ENCODE results near the gene ASIP. TPM values are rescaled to one million over a fixed set of nuclear protein-coding genes. Genes with fewer than 3 reads are reported as not detected.

Gene ASIP
- total and polyA plus RNA-seq, 2 of the 4 experiments (the other 2 are of a cell fraction): not detected

DNA sequence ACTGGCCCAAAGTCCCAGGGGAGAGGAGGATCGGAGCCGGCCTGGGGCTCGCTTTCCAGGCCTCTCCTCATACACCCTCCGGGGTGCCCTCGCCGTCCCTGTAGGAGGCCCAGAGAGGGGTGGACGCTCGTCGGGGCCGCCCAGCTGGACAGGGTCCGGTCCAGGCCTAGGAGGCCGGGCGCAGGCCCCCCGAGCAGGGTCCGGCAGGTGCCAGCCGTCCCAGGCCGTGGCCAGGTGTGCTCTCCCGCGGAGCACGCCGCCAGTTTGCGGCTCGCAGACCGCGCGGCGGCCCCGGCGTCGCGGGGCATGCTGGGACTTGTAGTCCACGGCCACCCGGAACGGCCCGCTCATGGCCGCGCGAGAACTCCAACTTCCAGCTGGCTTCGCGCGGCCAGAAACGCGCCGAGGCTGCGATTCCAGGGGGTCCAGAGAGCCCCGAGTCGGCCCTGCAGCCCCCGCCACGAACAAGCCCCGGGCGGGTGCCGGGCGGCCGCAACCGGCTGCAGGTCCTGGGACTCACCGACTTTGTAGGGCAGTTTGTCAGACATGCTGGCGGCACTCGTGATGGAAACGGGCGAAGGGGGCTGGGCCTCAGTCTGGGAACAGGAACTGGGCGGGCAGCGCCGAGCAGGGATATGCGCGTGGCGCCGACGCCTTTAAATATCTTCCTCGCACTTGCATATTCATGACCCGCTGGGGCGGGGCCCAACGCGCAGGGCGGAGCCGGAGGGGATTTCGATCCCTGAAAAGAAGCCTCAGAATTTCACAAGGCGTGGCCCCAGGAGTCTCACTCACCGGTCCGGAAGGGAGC lies 61.7 kb downstream of the ASIP start, which contains the start of gene AHCY:
TSS of gene AHCY (minus strand) at position 633 of the 811 bp plus-strand sequence. CDS start at position 548, 85 bp downstream.
- peaks cover 9% of the 10 kb centered on the region for H3K9me1 ChIP-seq (ENCODE audit: insufficient read depth, low read length)
- peak within 1 kb of the TSS; percentile 58 for H4K5ac ChIP-seq (ENCODE audit: low read depth, low read length)
- ChIA-PET POLR2A (ENCODE audit: unreplicated experiment) (interaction anchor here (0.6 kb wide), 1 partner anchor 12 kb away, joined by 3 read pairs; no protein-coding TSS in a partner anchor), CTCF (interaction anchor here (1.3 to 2.3 kb wide), 2 partner anchors 10 to 136 kb away, joined by 3 to 13 read pairs; no protein-coding TSS in a partner anchor)
- peak within 1 kb of the TSS; percentile 80 for H3K27ac ChIP-seq (ENCODE audit: insufficient read depth, low read length)
- peak within 1 kb of the TSS; percentile 48 for H4K91ac ChIP-seq (ENCODE audit: insufficient read depth, low read depth, low read length)
- peak within 1 kb of the TSS; percentile 94 for H3K14ac ChIP-seq (replicated peaks; ENCODE audit: low read depth, low read length)
- 1% methylated on average over 54 of the region's 79 CpGs; no CpG with 5 or more reads in 1 of the 2 experiments for WGBS, 2 experiments (ENCODE audit: extremely low coverage in 2 of 2, insufficient read length in 1 of 2)
- peak within 1 kb of the TSS; percentile 90 for H3K4me2 ChIP-seq (ENCODE audit: low read depth, low read length)
- peak within 1 kb of the TSS; percentile 83 for H2BK5ac ChIP-seq (ENCODE audit: low read depth, low read length, poor library complexity, severe bottlenecking)
- H3K27me3 ChIP-seq (ENCODE audit: control insufficient read depth, insufficient read depth, low read length): no peaks in the 10 kb centered on the region
- H4K20me1 ChIP-seq (ENCODE audit: insufficient read depth, low read length): no peaks in the 10 kb centered on the region
- DNase-seq: peak; percentile 95
- peak within 1 kb of the TSS; percentile 84 for H3K23ac ChIP-seq (ENCODE audit: low read depth, low read length)
- no peak within 1 kb of the TSS; the same call in 2 of the 3 replicates for H2BK15ac ChIP-seq (ENCODE audit: low read depth, low read length)
- H3K4me1 ChIP-seq (ENCODE audit: control insufficient read depth, insufficient read depth, low read length): peaks cover 9% of the 10 kb centered on the region
- peak within 1 kb of the TSS; percentile 74 for H3K4ac ChIP-seq (ENCODE audit: low read depth, low read length)
- H3K56ac ChIP-seq (ENCODE audit: extremely low read depth, insufficient read depth, low read length): peak within 1 kb of the TSS; percentile 81
- H2AK5ac ChIP-seq (ENCODE audit: low read depth, low read length): peak within 1 kb of the TSS; percentile 89
- peak within 1 kb of the TSS; percentile 91 for H2AK9ac ChIP-seq (replicated peaks; ENCODE audit: low read depth, low read length, poor library complexity)
- intact Hi-C loops (cut with micrococcal nuclease) (loop anchor here (2.0 kb wide), 1 partner anchor 112 kb away; no protein-coding TSS in a partner anchor), in situ Hi-C loops (cut with MboI; ENCODE audit: low sequenced_read_pairs) (loop anchor here (10.0 kb wide), 1 partner anchor 412 kb away; no protein-coding TSS in a partner anchor), dilution Hi-C loops (cut with HindIII; ENCODE audit: low sequenced_read_pairs, unreplicated experiment) (no loop called here)
- BruUV-seq (replicated peaks): no TSS peak
- H2BK20ac ChIP-seq (ENCODE audit: low read depth, low read length): no peak within 1 kb of the TSS
- H2BK120ac ChIP-seq (ENCODE audit: low read depth, low read length): peak within 1 kb of the TSS; percentile 44; the same call in 1 of the 2 replicates
- no peaks in the 10 kb centered on the region for H3K9me3 ChIP-seq (ENCODE audit: control insufficient read depth, insufficient read depth, low read length)
- H3K79me1 ChIP-seq (ENCODE audit: low read depth in 1 of 2, low read length in 2 of 2): peaks cover 25 to 37% of the 10 kb centered on the region in 2 experiments
- no peak within 1 kb of the TSS; the same call in 1 of the 2 replicates for H3K18ac ChIP-seq (ENCODE audit: low read depth, low read length)
- ATAC-seq (ENCODE audit: low read depth): peak; percentile 95
- peak within 1 kb of the TSS; percentile 94 to 96 for H4K8ac ChIP-seq (ENCODE audit: low read depth in 2 of 2, low read length in 2 of 2)
- H3K9ac ChIP-seq (ENCODE audit: low read depth, low read length): peak within 1 kb of the TSS; percentile 75
- peak within 1 kb of the TSS; percentile 76 for H3K4me3 ChIP-seq (ENCODE audit: insufficient read depth, low read depth, low read length)
- no peaks in the 10 kb centered on the region; the same call in 1 of the 2 replicates for H3K36me3 ChIP-seq (ENCODE audit: control insufficient read depth, insufficient read depth, low read length)
- H2AFZ ChIP-seq (replicated peaks; ENCODE audit: low read length, poor library complexity): peak within 1 kb of the TSS; percentile 94
- TF ChIP-seq, protein P1, sequence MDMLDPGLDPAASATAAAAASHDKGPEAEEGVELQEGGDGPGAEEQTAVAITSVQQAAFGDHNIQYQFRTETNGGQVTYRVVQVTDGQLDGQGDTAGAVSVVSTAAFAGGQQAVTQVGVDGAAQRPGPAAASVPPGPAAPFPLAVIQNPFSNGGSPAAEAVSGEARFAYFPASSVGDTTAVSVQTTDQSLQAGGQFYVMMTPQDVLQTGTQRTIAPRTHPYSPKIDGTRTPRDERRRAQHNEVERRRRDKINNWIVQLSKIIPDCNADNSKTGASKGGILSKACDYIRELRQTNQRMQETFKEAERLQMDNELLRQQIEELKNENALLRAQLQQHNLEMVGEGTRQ (IDR thresholded peaks at IDR 0.05; ENCODE audit: low read depth, low read length): 0 out of 2 replicates have a peak, but pooled peaks have one; percentile 31
- TF ChIP-seq CEBPB (IDR thresholded peaks at IDR 0.05; ENCODE audit: low read depth, low read length) (peak; percentile 39; the same call in 1 of the 2 replicates), FOS (IDR thresholded peaks at IDR 0.05; ENCODE audit: low read depth, low read length) (no peak), MXI1 (IDR thresholded peaks at IDR 0.05; ENCODE audit: borderline replicate concordance, low read depth, low read length) (peak; percentile 70; the same call in 1 of the 2 replicates), SMC3 (IDR thresholded peaks at IDR 0.05; ENCODE audit: low read depth, low read length) (no peak), RFX5 (IDR thresholded peaks at IDR 0.05; ENCODE audit: low read depth, low read length) (no peak), POLR2A (IDR thresholded peaks at IDR 0.05; ENCODE audit: low read depth, low read length) (no peak), BHLHE40 (IDR thresholded peaks at IDR 0.05; ENCODE audit: low read depth, low read length) (no peak), MAZ (IDR thresholded peaks at IDR 0.05; ENCODE audit: borderline replicate concordance, low read depth, low read length) (peak; percentile 37; the same call in 1 of the 2 replicates), RAD21 (IDR thresholded peaks at IDR 0.05; ENCODE audit: low read length) (no peak), MAFK (IDR thresholded peaks at IDR 0.05; ENCODE audit: low read depth, low read length) (no peak; the same call in 1 of the 2 replicates), CHD1 (IDR thresholded peaks at IDR 0.05; ENCODE audit: low read depth, low read length) (no peak), NFE2L2 (IDR thresholded peaks at IDR 0.05; ENCODE audit: low read depth, low read length) (no peak)
- TF ChIP-seq, protein P2, sequence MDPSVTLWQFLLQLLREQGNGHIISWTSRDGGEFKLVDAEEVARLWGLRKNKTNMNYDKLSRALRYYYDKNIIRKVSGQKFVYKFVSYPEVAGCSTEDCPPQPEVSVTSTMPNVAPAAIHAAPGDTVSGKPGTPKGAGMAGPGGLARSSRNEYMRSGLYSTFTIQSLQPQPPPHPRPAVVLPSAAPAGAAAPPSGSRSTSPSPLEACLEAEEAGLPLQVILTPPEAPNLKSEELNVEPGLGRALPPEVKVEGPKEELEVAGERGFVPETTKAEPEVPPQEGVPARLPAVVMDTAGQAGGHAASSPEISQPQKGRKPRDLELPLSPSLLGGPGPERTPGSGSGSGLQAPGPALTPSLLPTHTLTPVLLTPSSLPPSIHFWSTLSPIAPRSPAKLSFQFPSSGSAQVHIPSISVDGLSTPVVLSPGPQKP (IDR thresholded peaks at IDR 0.05; ENCODE audit: borderline replicate concordance, low read depth, low read length): no peak
